HepG2 (cell line): ENCODE data around the gene C1QTNF5. TPM values are rescaled to one million over a fixed set of nuclear protein-coding genes. Genes with fewer than 3 reads are reported as not detected.

Experiments
- ASH2L ChIP-seq: fragments of 300-600, 200-600 bp; sonication (generic); IDR thresholded peaks from 2 replicates; pipeline ENCODE4 v1.7.0; 2017; ENCODE audit warnings: low read depth, mild to moderate bottlenecking, moderate library complexity, mixed read lengths, low read length; ENCODE audit not compliant: insufficient read length
- DPF2 ChIP-seq: sonication (generic); formaldehyde crosslinking; IDR thresholded peaks from 2 replicates; pipeline ENCODE4 v1.4.0; 2020; ENCODE audit warnings: mild to moderate bottlenecking, low read depth, missing genetic modification reagents, borderline replicate concordance
- HMG20A ChIP-seq: IDR thresholded peaks from 2 replicates; pipeline ENCODE4 v1.6.1; 2016; ENCODE audit warnings: borderline replicate concordance
- HMGXB4 ChIP-seq, 2 experiments: sonication (generic) in 1 of 2; formaldehyde crosslinking in 1 of 2; IDR thresholded peaks; 2 replicates each; pipeline versions ENCODE4 v1.4.0 to v1.6.1; 2018 to 2020; ENCODE audit warnings: missing genetic modification reagents in 2 of 2, borderline replicate concordance in 1 of 2, low read depth in 1 of 2, mild to moderate bottlenecking in 1 of 2, missing biosample characterization in 1 of 2
- KAT7 ChIP-seq: IDR thresholded peaks from 2 replicates; pipeline ENCODE4 v1.6.1; 2018; ENCODE audit warnings: borderline replicate concordance, missing compliant biosample characterization
- KDM2A ChIP-seq: sonication (generic); formaldehyde crosslinking; IDR thresholded peaks from 2 replicates; pipeline ENCODE4 v1.4.0; 2020; ENCODE audit warnings: low read depth, missing genetic modification reagents, borderline replicate concordance
- MNT ChIP-seq: fragments of 450-650 bp; IDR thresholded peaks from 2 replicates; pipeline ENCODE4 v1.6.1; 2016
- MYC ChIP-seq: sonication (generic); formaldehyde crosslinking; IDR thresholded peaks from 2 replicates; pipeline ENCODE4 v1.9.0; 2021; ENCODE audit warnings: missing genetic modification reagents, borderline replicate concordance
- NFIB ChIP-seq: sonication (generic); formaldehyde crosslinking; IDR thresholded peaks from 2 replicates; pipeline ENCODE4 v1.9.0; 2021; ENCODE audit warnings: missing genetic modification reagents, mild to moderate bottlenecking, borderline replicate concordance
- PAX8 ChIP-seq: sonication (generic); formaldehyde crosslinking; IDR thresholded peaks from 2 replicates; pipeline ENCODE4 v1.8.0; 2022; ENCODE audit warnings: mild to moderate bottlenecking, missing genetic modification reagents, borderline replicate concordance
- PLRG1 ChIP-seq: fragments of 450-650 bp; conservative IDR thresholded peaks from 2 replicates; pipeline ENCODE4 v1.6.1; 2016
- RAD51 ChIP-seq: fragments of 450-650 bp; IDR thresholded peaks from 2 replicates; pipeline ENCODE4 v1.6.1; 2016; ENCODE audit warnings: borderline replicate concordance
- SALL2 ChIP-seq: sonication (generic); formaldehyde crosslinking; IDR thresholded peaks from 2 replicates; pipeline ENCODE4 v1.8.1; 2023; ENCODE audit warnings: mild to moderate bottlenecking, missing genetic modification reagents, inconsistent platforms
- ZBTB7A ChIP-seq: sonication (generic); formaldehyde crosslinking; IDR thresholded peaks from 2 replicates; pipeline ENCODE4 v1.8.0; 2022; ENCODE audit warnings: mild to moderate bottlenecking, missing genetic modification reagents
- ZFX ChIP-seq: sonication (generic); formaldehyde crosslinking; IDR thresholded peaks from 2 replicates; pipeline ENCODE4 v1.4.0; 2020; ENCODE audit warnings: mild to moderate bottlenecking, low read depth, missing genetic modification reagents, moderate library complexity
- ZNF512B ChIP-seq: sonication (generic); formaldehyde crosslinking; IDR thresholded peaks from 2 replicates; pipeline ENCODE4 v1.5.1; 2020; ENCODE audit warnings: missing genetic modification reagents, mild to moderate bottlenecking, borderline replicate concordance
- ZNF652 ChIP-seq: IDR thresholded peaks from 2 replicates; pipeline ENCODE4 v1.6.1; 2016; ENCODE audit warnings: low read depth, borderline replicate concordance
- ZNF788 ChIP-seq: sonication (generic); formaldehyde crosslinking; IDR thresholded peaks from 2 replicates; pipeline ENCODE4 v1.5.0; 2020; ENCODE audit warnings: mild to moderate bottlenecking, missing genetic modification reagents, borderline replicate concordance
- polyA plus RNA-seq, 8 experiments: library from polyadenylated mRNA; depleted of rRNA in 3 of 8; stranded (reverse) in 7 of 8; unstranded in 1 of 8; fragments of >200 nt; fragmentation: Illumina TruSeq in 4 of 8; extraction: Trizol in 4 of 8; gene quantifications; 2 replicates each; pipeline versions ENCODE4 v1.2.1 to v1.2.3, GENCODE V29; 2011 to 2016; ENCODE audit warnings: low read depth in 4 of 8, missing spikeins in 1 of 8, mixed read lengths in 1 of 8; ENCODE audit not compliant: insufficient read depth in 1 of 8
- total RNA-seq, 5 experiments: library from RNA; depleted of rRNA; stranded (reverse); fragments of >200 nt; fragmentation: Illumina TruSeq; extraction: Trizol; gene quantifications; 2 replicates each; pipeline ENCODE4 v1.2.3, GENCODE V29; 2016; ENCODE audit warnings: low read depth in 1 of 5
- TF ChIP-seq, protein P1 (sequence below): sonication (generic); formaldehyde crosslinking; IDR thresholded peaks from 2 replicates; pipeline ENCODE4 v1.5.0; 2020; ENCODE audit warnings: mild to moderate bottlenecking, missing genetic modification reagents
- TF ChIP-seq, protein P2 (sequence below): IDR thresholded peaks from 2 replicates; pipeline ENCODE4 v1.6.1; 2016; ENCODE audit warnings: mild to moderate bottlenecking, missing biosample characterization, missing genetic modification reagents

The C1QTNF5 gene
- total and polyA plus RNA-seq, 2 of the 13 experiments (the other 11 are each of a cell fraction or from before 2014, with no cell fraction given), result 0.86 to 1.2 TPM

GRCh38 chr11:119339589-119340334 lies 921 bp downstream of the C1QTNF5 start (continued):
- TF ChIP-seq, protein P1, sequence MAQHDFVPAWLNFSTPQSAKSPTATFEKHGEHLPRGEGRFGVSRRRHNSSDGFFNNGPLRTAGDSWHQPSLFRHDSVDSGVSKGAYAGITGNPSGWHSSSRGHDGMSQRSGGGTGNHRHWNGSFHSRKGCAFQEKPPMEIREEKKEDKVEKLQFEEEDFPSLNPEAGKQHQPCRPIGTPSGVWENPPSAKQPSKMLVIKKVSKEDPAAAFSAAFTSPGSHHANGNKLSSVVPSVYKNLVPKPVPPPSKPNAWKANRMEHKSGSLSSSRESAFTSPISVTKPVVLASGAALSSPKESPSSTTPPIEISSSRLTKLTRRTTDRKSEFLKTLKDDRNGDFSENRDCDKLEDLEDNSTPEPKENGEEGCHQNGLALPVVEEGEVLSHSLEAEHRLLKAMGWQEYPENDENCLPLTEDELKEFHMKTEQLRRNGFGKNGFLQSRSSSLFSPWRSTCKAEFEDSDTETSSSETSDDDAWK (CRISPR knock-in tag), result no peak
- TF ChIP-seq KDM2A (CRISPR knock-in tag) (peak; percentile 80; the same call in 1 of the 2 replicates), ASH2L (no peak), ZFX (peak; percentile 59), HMGXB4 (CRISPR knock-in tag; IDR thresholded peaks at IDR 0.05; ENCODE audit: borderline replicate concordance in 1 of 2, low read depth in 1 of 2) (peak; percentile 76 to 81; a peak in 3 of 4 replicates), ZBTB7A (0 out of 2 replicates have a peak, but pooled peaks have one; percentile 34), NFIB (CRISPR knock-in tag) (no peak), MNT (no peak), RAD51 (no peak), DPF2 (CRISPR knock-in tag) (no peak), HMG20A (CRISPR knock-in tag) (no peak), PAX8 (no peak), ZNF652 (CRISPR knock-in tag) (no peak), SALL2 (CRISPR knock-in tag) (peak; percentile 65; the same call in 1 of the 2 replicates), MYC (CRISPR knock-in tag) (peak; percentile 58; the same call in 1 of the 2 replicates), KAT7 (CRISPR knock-in tag) (no peak), PLRG1 (no peak), ZNF512B (CRISPR knock-in tag) (no peak), ZNF788 (no peak)
- TF ChIP-seq, protein P2, sequence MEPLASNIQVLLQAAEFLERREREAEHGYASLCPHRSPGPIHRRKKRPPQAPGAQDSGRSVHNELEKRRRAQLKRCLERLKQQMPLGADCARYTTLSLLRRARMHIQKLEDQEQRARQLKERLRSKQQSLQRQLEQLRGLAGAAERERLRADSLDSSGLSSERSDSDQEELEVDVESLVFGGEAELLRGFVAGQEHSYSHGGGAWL (CRISPR knock-in tag), result peak; percentile 67; the same call in 1 of the 2 replicates
